LNCaP clone FGC (cell line): ENCODE results near the gene GINS1.
"Not testable (repeated sequence)": the region's sequence is repeated elsewhere in the genome, so short reads cannot be mapped to it uniquely, and the experiment has no call there.

Source experiments
- DNase-seq: peaks from one replicate; pipeline ENCODE4 v3.0.0-alpha.2; 2011; ENCODE audit warnings: low read depth
- H3K4me3 ChIP-seq: 2 replicates; pipeline ENCODE4 v1.5.1; 2011; ENCODE audit warnings: mild to moderate bottlenecking, low read depth, low read length, control low read depth
- TF ChIP-seq, protein P1 (sequence below): IDR thresholded peaks from 2 replicates; pipeline ENCODE4 v1.5.1; 2012; ENCODE audit warnings: mild to moderate bottlenecking; ENCODE audit not compliant: control insufficient read depth, insufficient read depth; ENCODE audit errors: extremely low read depth

Gene GINS1

DNA sequence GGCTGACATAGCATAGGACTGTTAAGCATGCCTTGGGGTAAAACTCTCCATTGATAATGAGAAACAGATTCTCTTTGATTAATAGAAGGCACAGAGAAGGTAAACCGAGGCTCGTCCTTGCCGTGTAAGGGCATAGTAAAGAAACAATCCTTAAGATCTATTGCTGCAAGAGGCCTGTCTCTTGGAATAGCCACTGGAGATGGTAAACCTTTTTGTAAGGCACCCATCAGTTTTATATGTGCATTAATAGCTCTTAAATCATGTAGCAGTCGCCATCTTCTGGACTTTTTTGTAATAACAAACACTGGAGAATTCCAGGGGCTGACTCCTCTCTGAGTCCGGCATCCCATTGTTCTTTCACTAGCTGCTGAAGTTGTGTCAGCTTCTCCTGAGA is 8.4 kb upstream of the GINS1 start:
- TF ChIP-seq, protein P1, sequence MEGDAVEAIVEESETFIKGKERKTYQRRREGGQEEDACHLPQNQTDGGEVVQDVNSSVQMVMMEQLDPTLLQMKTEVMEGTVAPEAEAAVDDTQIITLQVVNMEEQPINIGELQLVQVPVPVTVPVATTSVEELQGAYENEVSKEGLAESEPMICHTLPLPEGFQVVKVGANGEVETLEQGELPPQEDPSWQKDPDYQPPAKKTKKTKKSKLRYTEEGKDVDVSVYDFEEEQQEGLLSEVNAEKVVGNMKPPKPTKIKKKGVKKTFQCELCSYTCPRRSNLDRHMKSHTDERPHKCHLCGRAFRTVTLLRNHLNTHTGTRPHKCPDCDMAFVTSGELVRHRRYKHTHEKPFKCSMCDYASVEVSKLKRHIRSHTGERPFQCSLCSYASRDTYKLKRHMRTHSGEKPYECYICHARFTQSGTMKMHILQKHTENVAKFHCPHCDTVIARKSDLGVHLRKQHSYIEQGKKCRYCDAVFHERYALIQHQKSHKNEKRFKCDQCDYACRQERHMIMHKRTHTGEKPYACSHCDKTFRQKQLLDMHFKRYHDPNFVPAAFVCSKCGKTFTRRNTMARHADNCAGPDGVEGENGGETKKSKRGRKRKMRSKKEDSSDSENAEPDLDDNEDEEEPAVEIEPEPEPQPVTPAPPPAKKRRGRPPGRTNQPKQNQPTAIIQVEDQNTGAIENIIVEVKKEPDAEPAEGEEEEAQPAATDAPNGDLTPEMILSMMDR = peak; percentile 58
- no peak for DNase-seq
- no peak overlapping the region for H3K4me3 ChIP-seq

DNA sequence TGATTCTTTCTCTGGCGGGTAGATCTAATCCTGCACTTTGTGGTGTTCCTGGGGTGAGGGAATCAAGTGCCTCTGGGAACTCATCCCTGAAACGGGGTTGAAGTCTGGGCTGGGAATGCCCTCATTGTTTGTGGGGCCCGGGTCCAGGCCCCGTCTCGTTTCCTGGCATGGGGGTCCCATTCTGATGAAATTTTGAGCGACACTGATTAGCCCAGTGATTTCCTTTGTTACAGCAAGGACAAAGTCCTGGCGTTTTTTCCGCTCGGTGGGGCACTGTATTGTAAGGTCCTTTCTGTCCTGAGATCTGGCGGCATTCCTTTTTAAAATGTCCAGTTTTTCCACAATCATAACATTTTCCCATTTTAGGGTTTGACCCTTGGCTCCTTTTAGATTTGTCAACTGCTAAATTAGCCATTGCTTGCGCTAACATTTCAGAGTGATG is 7.2 kb upstream of the GINS1 start:
- H3K4me3 ChIP-seq, DNase-seq: not testable (repeated sequence)

DNA sequence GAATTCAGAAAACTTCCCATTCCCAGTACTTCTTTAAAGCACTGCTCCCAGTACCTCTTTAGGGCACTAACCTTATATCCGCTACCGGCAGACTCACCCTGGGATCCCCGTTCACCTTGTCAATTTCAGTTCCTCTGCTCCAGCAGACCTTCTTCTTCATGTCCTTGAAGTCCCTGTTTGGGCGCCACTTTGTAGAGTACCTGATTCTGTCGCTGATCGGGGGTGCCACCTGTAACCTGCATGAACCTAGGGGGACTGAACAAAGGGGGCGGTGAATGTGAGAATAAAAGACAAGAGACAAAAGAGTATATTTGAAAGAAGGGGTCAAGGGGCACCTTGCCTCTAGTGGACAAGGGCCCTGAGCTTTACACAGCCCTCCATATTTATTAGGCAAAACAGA is 4.9 kb upstream of the GINS1 start:
- H3K4me3 ChIP-seq = no peak overlapping the region
- DNase-seq = no peak
- TF ChIP-seq, protein P1 = no peak

DNA sequence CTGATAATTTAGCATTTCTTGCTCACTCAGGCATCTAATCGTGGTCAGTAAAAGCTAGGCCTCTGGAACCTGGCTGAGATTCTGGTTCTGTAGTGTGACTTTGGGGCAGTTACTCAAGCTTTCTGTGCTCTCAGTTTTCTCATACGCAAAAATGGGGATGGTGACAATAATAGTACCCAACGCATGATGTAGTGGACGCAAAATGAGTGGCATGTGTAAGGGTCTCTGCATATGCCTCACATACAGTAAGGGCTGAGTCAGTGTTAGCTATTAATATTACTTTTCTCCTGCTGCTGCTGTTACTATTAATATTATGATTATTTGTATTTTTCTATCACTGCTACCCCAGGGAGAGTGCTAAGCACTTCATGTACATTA is 686 bp downstream of the GINS1 start:
- H3K4me3 ChIP-seq = peak overlapping the region; percentile 64
- DNase-seq = no peak
- TF ChIP-seq, protein P1 = no peak

DNA sequence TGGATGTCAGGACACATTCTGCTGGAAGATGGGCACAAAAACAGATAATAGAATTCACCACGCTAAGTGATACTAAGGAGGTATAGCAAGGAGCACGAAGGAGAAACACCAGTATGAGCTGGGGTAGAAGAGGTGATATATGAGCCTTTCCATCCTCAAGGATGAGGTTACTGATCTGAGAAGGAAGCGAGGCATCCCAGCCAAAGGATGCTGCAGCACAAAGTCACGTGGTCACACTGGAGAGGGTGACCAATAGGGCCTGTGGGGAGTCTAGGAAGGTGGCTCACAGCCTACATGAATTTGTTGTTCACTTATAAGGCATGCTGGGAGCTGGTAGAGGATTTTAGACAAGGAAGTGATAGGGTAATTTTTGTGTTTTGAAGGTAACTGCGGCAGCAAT is 1.4 kb downstream of the GINS1 start:
- TF ChIP-seq, protein P1 = no peak
- H3K4me3 ChIP-seq = peak overlapping the region; percentile 64
- DNase-seq = no peak

DNA sequence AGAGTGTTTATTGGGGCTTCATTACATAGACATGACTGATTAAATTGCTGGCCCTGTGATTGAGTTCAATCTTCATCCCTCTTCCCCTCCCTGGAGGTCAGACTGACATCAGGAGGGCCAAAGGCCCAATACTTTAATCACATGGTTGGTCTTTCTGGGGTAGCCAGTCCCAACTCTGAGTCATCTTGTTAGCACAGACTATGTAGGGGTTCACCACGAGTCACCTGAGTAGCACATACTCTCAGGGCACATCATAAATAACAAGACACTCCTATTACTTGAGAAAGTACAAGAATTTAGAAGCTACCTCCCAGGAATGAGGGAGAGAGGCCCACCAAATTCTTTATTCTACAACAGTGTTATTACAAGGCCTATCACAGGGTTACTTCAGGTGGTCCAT is 11.3 kb downstream of the GINS1 start:
- H3K4me3 ChIP-seq = no peak overlapping the region
- DNase-seq = no peak
- TF ChIP-seq, protein P1 = no peak

DNA sequence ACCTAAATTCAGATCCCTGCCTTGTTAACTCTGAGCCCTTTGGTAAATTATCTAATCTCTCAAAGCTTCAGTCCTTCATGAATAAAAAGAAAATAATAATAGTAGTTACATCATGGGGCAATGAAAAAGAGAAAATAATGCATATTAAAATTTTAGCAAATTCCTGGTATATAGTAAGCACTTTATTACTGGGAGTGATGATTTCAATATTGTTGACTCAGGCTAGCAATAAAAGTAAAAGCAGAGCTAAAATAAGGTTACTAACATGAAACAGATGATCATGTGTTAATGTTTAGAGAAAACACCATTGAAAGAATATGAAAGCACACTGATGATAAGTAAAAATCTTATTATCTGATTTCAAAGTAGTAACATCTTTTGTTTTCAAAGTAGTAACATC is 13.6 kb downstream of the GINS1 start:
- no peak overlapping the region for H3K4me3 ChIP-seq
- no peak for DNase-seq
- TF ChIP-seq, protein P1 = no peak
